Stomach (tissue), 9 donors: ENCODE measurements around the gene LONP1. TPM values are rescaled to one million over a fixed set of nuclear protein-coding genes. Genes with fewer than 3 reads are reported as not detected.

Experiments
- DNase-seq, 2 donors: peaks; one replicate each; pipeline versions ENCODE4 v3.0.0 to v3.0.0-alpha.2; 2013 to 2019
- H3K27ac ChIP-seq, 5 donors: fragments of 200-600 bp in 4 of 5; sonication (generic) in 4 of 5; one replicate each; pipeline ENCODE4 v1.5.1; 2013 to 2019; ENCODE audit warnings: mild to moderate bottlenecking in 1 of 5, moderate library complexity in 1 of 5
- H3K27me3 ChIP-seq, 3 donors: fragments of 200-600 bp; sonication (generic); one replicate each; pipeline ENCODE4 v1.5.1; 2017 to 2019; ENCODE audit warnings: mixed run types in 1 of 3
- H3K36me3 ChIP-seq, 4 donors: fragments of 200-600 bp; sonication (generic); 1 replicate in 3 of 4; 2 replicates in 1 of 4; pipeline ENCODE4 v1.5.1; 2016 to 2019
- H3K4me1 ChIP-seq, 4 donors: fragments of 200-600 bp; sonication (generic); one replicate each; pipeline ENCODE4 v1.5.1; 2016 to 2019
- H3K4me3 ChIP-seq, 4 donors: fragments of 200-600 bp; sonication (generic) in 3 of 4; one replicate each; pipeline ENCODE4 v1.5.1; 2016 to 2019; ENCODE audit warnings: mild to moderate bottlenecking in 1 of 4
- H3K9me3 ChIP-seq, 4 donors: fragments of 200-600 bp; sonication (generic); one replicate each; pipeline ENCODE4 v1.5.1; 2016 to 2019
- CTCF ChIP-seq, 7 experiments: fragments of 450-650 bp in 4 of 7; fragments of 200-600 bp in 3 of 7; sonication (generic) in 3 of 7; IDR thresholded peaks; one replicate each; pipeline ENCODE4 v1.5.1; 2016 to 2019; ENCODE audit warnings: antibody characterized with exemption in 7 of 7, control low read depth in 2 of 7, mild to moderate bottlenecking in 1 of 7
- EP300 ChIP-seq: sonication (generic); formaldehyde crosslinking; IDR thresholded peaks from one replicate; pipeline ENCODE4 v1.6.1; 2017; ENCODE audit warnings: antibody characterized with exemption
- POLR2A ChIP-seq, 4 donors: fragments of 450-650 bp; IDR thresholded peaks; one replicate each; pipeline ENCODE4 v1.6.1; 2016; ENCODE audit warnings: antibody characterized with exemption in 4 of 4, control low read depth in 2 of 4, mild to moderate bottlenecking in 1 of 4, moderate library complexity in 1 of 4
- POLR2AphosphoS5 ChIP-seq, 3 donors: sonication (generic); formaldehyde crosslinking; IDR thresholded peaks; one replicate each; pipeline ENCODE4 v1.6.1; 2016; ENCODE audit warnings: antibody characterized with exemption in 3 of 3
- WGBS, 5 donors: extraction: QIAGEN DNeasy Blood & Tissue Kit in 3 of 5; methylation state at CpG; one replicate each; pipeline versions ENCODE4 v1.1.5 to v1.1.7; 2013 to 2018; 5-methylcytosine and 5-hydroxymethylcytosine counted together
- intact Hi-C: fragments of 100-400 bp; cut with DNase I; formaldehyde crosslinking; loops from one replicate; pipeline ENCODE4 v1.15.1; 2023; ENCODE audit warnings: low total_unique reads
- polyA plus RNA-seq, 3 donors: library from polyadenylated mRNA; stranded (reverse); fragments of 200-250 nt; gene quantifications; one replicate each; pipeline ENCODE4 v1.2.3, GENCODE V29; 2013
- total RNA-seq, 5 donors: library from RNA; depleted of rRNA; stranded (reverse); fragments of >200 nt; gene quantifications; one replicate each; pipeline versions ENCODE4 v1.1.0 to v1.2.3, GENCODE V29; 2014 to 2016
- donor health status: healthy with polysubstance abuse.
- donor health status: Bipolar disorder and iron deficiency.
- donor health status: healthy.

LONP1 gene
- total and polyA plus RNA-seq, 8 donors: 8.8 to 169 (median 42.5) TPM

- Histone ChIP-seq H3K4me3 (no peak overlapping the region), H3K27ac (no peak overlapping the region), H3K36me3 (peaks cover 21 to 49% (median 47%) of the 10 kb centered on the region in 4 donors), H3K9me3 (no peaks in the 10 kb centered on the region), H3K27me3 (no peaks in the 10 kb centered on the region), H3K4me1 (peaks cover 0 to 7% (median 3%) of the 10 kb centered on the region in 4 donors)
- 87 to 95% (median 90%) methylated on average over 9 to 13 of the region's 13 CpGs for WGBS, 5 donors
- intact Hi-C loops: no loop called here
- no peak for DNase-seq
- no peak for TF ChIP-seq POLR2A (IDR thresholded peaks at IDR 0.05)
- no peak for TF ChIP-seq POLR2AphosphoS5 (IDR thresholded peaks at IDR 0.05)
- TF ChIP-seq CTCF (IDR thresholded peaks at IDR 0.05): no peak
- no peak for TF ChIP-seq EP300
Observed at GRCh38 chr19:5672708-5673459, 47.1 kb downstream of the LONP1 start.

- no peak for TF ChIP-seq POLR2AphosphoS5 (IDR thresholded peaks at IDR 0.05)
- TF ChIP-seq POLR2A (IDR thresholded peaks at IDR 0.05): no peak
- no peak for TF ChIP-seq CTCF (IDR thresholded peaks at IDR 0.05)
- no peak for TF ChIP-seq EP300
- no peaks in the 10 kb centered on the region for H3K27me3 ChIP-seq
- H3K36me3 ChIP-seq: peaks cover 34 to 57% (median 55%) of the 10 kb centered on the region in 4 donors
- no peak overlapping the region for H3K27ac ChIP-seq
- no peak for DNase-seq
- H3K4me1 ChIP-seq: peaks cover 0 to 5% (median 2%) of the 10 kb centered on the region in 4 donors
- 88 to 98% (median 94%) methylated on average over 6 to 7 of the region's 7 CpGs for WGBS, 5 donors
- no peak overlapping the region for H3K4me3 ChIP-seq
- intact Hi-C loops: no loop called here
- no peaks in the 10 kb centered on the region for H3K9me3 ChIP-seq
Observed at GRCh38 chr19:5671600-5671999, 48.3 kb downstream of the LONP1 start.

GRCh38 chr19:5669212-5669611 is 50.7 kb downstream of the LONP1 start:
- no peak overlapping the region for H3K4me3 ChIP-seq

GRCh38 chr19:5667751-5668271 is 52.1 kb downstream of the LONP1 start:
- intact Hi-C loops: no loop called here
- H3K4me1 ChIP-seq: no peaks in the 10 kb centered on the region
- H3K4me3 ChIP-seq: no peak overlapping the region
- no peak for TF ChIP-seq CTCF (IDR thresholded peaks at IDR 0.05)
- no peak for TF ChIP-seq POLR2AphosphoS5 (IDR thresholded peaks at IDR 0.05)
- TF ChIP-seq EP300: no peak
- no peak for TF ChIP-seq POLR2A (IDR thresholded peaks at IDR 0.05)
- H3K36me3 ChIP-seq: peaks cover 70 to 94% (median 92%) of the 10 kb centered on the region in 4 donors
- H3K27me3 ChIP-seq: no peaks in the 10 kb centered on the region
- DNase-seq: no peak
- no peak overlapping the region for H3K27ac ChIP-seq
- H3K9me3 ChIP-seq: no peaks in the 10 kb centered on the region
- WGBS, 5 donors: 83 to 87% (median 84%) methylated on average over 20 to 22 of the region's 22 CpGs

More at GRCh38 chr19:5669212-5669611, 50.7 kb downstream of the LONP1 start:
- no peak for DNase-seq
- Histone ChIP-seq H3K27me3 (no peaks in the 10 kb centered on the region), H3K36me3 (peaks cover 56 to 81% (median 79%) of the 10 kb centered on the region in 4 donors), H3K4me1 (no peaks in the 10 kb centered on the region), H3K27ac (no peak overlapping the region), H3K9me3 (no peaks in the 10 kb centered on the region)
- intact Hi-C loops: no loop called here
- WGBS, 5 donors: 80 to 89% (median 85%) methylated on average over 11 of the region's 11 CpGs
- TF ChIP-seq POLR2A (IDR thresholded peaks at IDR 0.05): no peak
- TF ChIP-seq EP300: no peak
- TF ChIP-seq CTCF (IDR thresholded peaks at IDR 0.05): no peak
- no peak for TF ChIP-seq POLR2AphosphoS5 (IDR thresholded peaks at IDR 0.05)
